B cell (primary cell): Measurements from ENCODE around the gene PLPP7.

Source experiments
- EZH2 ChIP-seq: IDR thresholded peaks from 2 replicates; pipeline ENCODE4 v1.6.1; 2012; ENCODE audit warnings: borderline replicate concordance, low read depth, mild to moderate bottlenecking, moderate library complexity, low read length; ENCODE audit not compliant: insufficient read depth, poor library complexity, severe bottlenecking
- TF ChIP-seq, protein P1 (sequence below): fragments of 200-600 bp; IDR thresholded peaks from one replicate; pipeline ENCODE4 v1.8.0; 2022; ENCODE audit warnings: antibody characterized with exemption, mild to moderate bottlenecking

DNA sequence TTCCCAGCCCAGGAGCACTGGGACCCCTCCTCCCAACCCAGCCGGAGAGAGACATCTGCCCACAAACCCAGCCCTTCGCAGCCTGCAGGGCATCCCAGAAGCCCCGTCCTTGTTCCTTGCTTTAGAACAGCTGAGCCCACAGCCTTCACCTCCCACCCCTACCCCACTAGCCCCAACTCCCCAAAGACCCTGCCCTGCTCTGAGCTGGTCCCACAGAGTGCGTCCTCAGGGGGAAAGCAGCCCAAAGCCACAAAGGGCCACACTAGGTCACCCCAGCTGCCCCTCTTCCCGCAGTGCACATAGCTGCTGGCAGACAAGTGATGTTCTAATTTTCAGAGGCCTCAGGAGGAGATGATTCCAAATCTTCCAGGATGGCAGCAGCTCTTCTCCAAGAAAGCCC lies 8.8 kb downstream of the PLPP7 start:
- TF ChIP-seq, protein P1, sequence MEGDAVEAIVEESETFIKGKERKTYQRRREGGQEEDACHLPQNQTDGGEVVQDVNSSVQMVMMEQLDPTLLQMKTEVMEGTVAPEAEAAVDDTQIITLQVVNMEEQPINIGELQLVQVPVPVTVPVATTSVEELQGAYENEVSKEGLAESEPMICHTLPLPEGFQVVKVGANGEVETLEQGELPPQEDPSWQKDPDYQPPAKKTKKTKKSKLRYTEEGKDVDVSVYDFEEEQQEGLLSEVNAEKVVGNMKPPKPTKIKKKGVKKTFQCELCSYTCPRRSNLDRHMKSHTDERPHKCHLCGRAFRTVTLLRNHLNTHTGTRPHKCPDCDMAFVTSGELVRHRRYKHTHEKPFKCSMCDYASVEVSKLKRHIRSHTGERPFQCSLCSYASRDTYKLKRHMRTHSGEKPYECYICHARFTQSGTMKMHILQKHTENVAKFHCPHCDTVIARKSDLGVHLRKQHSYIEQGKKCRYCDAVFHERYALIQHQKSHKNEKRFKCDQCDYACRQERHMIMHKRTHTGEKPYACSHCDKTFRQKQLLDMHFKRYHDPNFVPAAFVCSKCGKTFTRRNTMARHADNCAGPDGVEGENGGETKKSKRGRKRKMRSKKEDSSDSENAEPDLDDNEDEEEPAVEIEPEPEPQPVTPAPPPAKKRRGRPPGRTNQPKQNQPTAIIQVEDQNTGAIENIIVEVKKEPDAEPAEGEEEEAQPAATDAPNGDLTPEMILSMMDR = no peak
- no peak for TF ChIP-seq EZH2
